Measurements from ENCODE around the gene CDH13.

Gene CDH13

DNA sequence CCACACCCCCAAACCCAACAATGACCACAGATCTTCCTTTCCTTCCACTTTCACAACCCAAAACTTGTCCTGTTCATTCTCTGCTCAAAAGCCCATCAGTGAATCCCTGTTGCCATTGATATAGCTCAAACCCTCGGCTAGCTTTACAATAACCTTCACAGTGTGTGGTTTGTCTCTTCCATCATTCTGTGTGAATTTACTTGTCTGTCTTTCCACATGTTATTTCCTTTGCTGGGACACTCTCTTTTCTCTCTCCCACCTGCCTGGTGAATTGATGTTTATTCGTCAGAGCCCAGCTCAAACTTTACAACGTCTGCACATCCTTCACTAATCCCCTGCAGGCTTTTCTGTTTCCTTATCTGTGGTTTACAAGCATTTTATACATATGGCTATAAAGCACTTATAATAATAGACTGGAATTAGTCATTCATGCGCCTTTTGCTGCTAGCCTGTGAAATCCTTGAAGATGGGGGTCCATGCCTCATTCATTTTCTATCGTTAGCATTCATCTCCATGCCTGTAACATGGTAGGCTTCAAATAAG, 114.4 kb downstream of the CDH13 start:
- no peaks in the 10 kb centered on the region for H3K9me3 ChIP-seq (ENCODE audit: control insufficient read depth, low read length)
- no peak overlapping the region for H3K9ac ChIP-seq (ENCODE audit: low read length)
- H3K4me1 ChIP-seq (ENCODE audit: control insufficient read depth, insufficient read depth, low read length): no peaks in the 10 kb centered on the region
- no peak overlapping the region for H3K4me3 ChIP-seq (ENCODE audit: low read length)
- peaks cover 4% of the 10 kb centered on the region for H3K27me3 ChIP-seq (ENCODE audit: control insufficient read depth, insufficient read depth, low read length)
- H3K36me3 ChIP-seq (ENCODE audit: control insufficient read depth, insufficient read depth, low read length): no peaks in the 10 kb centered on the region

GRCh38 chr16:82744958-82745357, 118.2 kb downstream of the CDH13 start:
- H3K27me3 ChIP-seq (ENCODE audit: control insufficient read depth, insufficient read depth, low read length): peaks cover 4% of the 10 kb centered on the region

GRCh38 chr16:82748026-82748425, 121.3 kb downstream of the CDH13 start:
- Histone ChIP-seq H3K36me3 (ENCODE audit: control insufficient read depth, insufficient read depth, low read length) (no peaks in the 10 kb centered on the region), H3K9me3 (ENCODE audit: control insufficient read depth, low read length) (no peaks in the 10 kb centered on the region), H3K4me3 (ENCODE audit: low read length) (no peak overlapping the region), H3K9ac (ENCODE audit: low read length) (no peak overlapping the region), H3K27me3 (ENCODE audit: control insufficient read depth, insufficient read depth, low read length) (peaks cover 4% of the 10 kb centered on the region), H3K4me1 (ENCODE audit: control insufficient read depth, insufficient read depth, low read length) (no peaks in the 10 kb centered on the region)

More at GRCh38 chr16:82744958-82745357, 118.2 kb downstream of the CDH13 start:
- Histone ChIP-seq H3K9ac (ENCODE audit: low read length) (no peak overlapping the region), H3K4me1 (ENCODE audit: control insufficient read depth, insufficient read depth, low read length) (no peaks in the 10 kb centered on the region), H3K9me3 (ENCODE audit: control insufficient read depth, low read length) (no peaks in the 10 kb centered on the region), H3K36me3 (ENCODE audit: control insufficient read depth, insufficient read depth, low read length) (no peaks in the 10 kb centered on the region), H3K4me3 (ENCODE audit: low read length) (no peak overlapping the region)

- Histone ChIP-seq H3K27me3 (ENCODE audit: control insufficient read depth, insufficient read depth, low read length) (no peaks in the 10 kb centered on the region), H3K9me3 (ENCODE audit: control insufficient read depth, low read length) (no peaks in the 10 kb centered on the region), H3K4me1 (ENCODE audit: control insufficient read depth, insufficient read depth, low read length) (no peaks in the 10 kb centered on the region), H3K36me3 (ENCODE audit: control insufficient read depth, insufficient read depth, low read length) (no peaks in the 10 kb centered on the region), H3K9ac (ENCODE audit: low read length) (no peak overlapping the region), H3K4me3 (ENCODE audit: low read length) (no peak overlapping the region)
Measured at GRCh38 chr16:82750068-82750467, 123.3 kb downstream of the CDH13 start.

- H3K4me3 ChIP-seq (ENCODE audit: low read length): no peak overlapping the region
- no peak overlapping the region for H3K9ac ChIP-seq (ENCODE audit: low read length)
- no peaks in the 10 kb centered on the region for H3K9me3 ChIP-seq (ENCODE audit: control insufficient read depth, low read length)
- no peaks in the 10 kb centered on the region for H3K36me3 ChIP-seq (ENCODE audit: control insufficient read depth, insufficient read depth, low read length)
- H3K4me1 ChIP-seq (ENCODE audit: control insufficient read depth, insufficient read depth, low read length): no peaks in the 10 kb centered on the region
- no peaks in the 10 kb centered on the region for H3K27me3 ChIP-seq (ENCODE audit: control insufficient read depth, insufficient read depth, low read length)
Measured at GRCh38 chr16:82751020-82751419, 124.3 kb downstream of the CDH13 start.

DNA sequence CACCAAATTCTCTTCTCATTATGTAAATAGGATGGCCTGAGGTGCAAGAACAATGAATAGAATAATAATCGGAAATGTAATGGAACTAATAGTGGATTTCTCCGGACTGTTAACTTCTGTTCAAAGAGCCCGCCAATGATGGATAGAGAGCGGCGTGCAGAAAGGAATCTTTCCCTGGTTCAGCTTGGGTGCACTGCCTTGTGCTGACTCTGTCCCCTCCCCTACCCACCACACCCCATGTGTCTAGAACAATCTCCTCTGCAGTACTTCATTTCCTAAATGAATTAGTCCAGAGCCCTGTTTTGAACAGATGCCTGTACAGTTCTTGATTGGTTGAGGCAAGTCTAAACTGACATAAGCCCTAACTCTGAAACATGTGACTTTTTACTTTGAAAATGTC, 125.4 kb downstream of the CDH13 start:
- Histone ChIP-seq H3K36me3 (ENCODE audit: control insufficient read depth, insufficient read depth, low read length) (no peaks in the 10 kb centered on the region), H3K27me3 (ENCODE audit: control insufficient read depth, insufficient read depth, low read length) (no peaks in the 10 kb centered on the region), H3K4me1 (ENCODE audit: control insufficient read depth, insufficient read depth, low read length) (no peaks in the 10 kb centered on the region), H3K9ac (ENCODE audit: low read length) (no peak overlapping the region), H3K4me3 (ENCODE audit: low read length) (no peak overlapping the region), H3K9me3 (ENCODE audit: control insufficient read depth, low read length) (no peaks in the 10 kb centered on the region)

DNA sequence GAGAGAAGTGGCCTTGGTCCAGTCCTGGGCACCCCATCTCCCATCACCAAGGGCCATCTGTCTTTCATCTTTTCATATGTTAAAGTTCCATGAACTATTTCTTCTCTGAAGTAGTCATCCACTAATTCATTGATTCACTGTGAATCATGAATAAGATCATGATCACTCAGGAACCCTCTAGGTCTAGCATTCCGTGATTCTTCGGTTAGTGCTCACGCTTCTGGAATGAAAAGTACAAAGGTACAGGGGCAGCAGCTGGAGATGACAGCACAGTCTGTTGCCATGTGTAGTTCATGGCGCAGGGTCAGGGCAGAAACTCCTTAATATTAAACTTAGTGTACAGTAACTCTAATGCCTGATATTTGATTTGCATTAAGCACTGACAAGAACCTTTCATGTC, 127.1 kb downstream of the CDH13 start:
- no peak overlapping the region for H3K4me3 ChIP-seq (ENCODE audit: low read length)
- H3K9me3 ChIP-seq (ENCODE audit: control insufficient read depth, low read length): no peaks in the 10 kb centered on the region
- H3K4me1 ChIP-seq (ENCODE audit: control insufficient read depth, insufficient read depth, low read length): no peaks in the 10 kb centered on the region
- no peak overlapping the region for H3K9ac ChIP-seq (ENCODE audit: low read length)
- no peaks in the 10 kb centered on the region for H3K27me3 ChIP-seq (ENCODE audit: control insufficient read depth, insufficient read depth, low read length)
- no peaks in the 10 kb centered on the region for H3K36me3 ChIP-seq (ENCODE audit: control insufficient read depth, insufficient read depth, low read length)

DNA sequence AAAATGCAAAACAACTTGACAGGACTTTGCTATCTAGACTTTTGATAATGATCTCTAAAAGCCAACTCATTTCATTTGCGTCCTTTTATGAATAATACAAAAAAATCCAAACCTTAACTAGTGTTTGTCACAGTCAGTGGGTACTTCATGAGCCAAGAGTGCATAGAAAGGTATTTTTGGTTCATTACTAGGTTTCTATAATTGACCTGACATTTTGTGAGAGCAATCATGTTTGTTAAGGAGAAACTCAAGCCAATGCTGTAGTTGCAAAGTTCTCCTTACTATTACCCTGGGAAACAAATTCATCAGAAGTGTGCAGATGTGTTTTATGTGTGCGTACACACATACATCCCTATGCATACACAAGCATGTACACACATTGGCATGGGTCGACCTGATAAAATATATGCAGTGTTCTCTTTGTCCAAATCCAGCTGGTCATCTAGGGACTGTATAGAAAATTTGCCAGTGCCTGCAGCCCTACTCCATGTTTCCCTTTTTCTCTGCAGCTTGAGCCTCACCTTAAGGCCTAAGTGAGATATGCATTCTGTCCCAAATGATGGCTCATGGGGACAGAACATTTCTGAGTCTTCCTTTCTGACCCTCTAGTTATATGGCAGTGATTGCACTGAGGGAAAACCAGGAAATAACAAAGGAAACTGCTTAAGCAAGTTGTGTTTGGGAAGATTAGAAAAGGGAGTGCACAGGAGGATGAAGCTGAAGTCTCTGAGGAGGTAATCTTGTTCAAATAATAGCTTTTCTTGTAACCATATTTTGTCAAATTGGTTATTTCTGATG, 128.1 kb downstream of the CDH13 start:
- Histone ChIP-seq H3K9ac (ENCODE audit: low read length) (no peak overlapping the region), H3K4me3 (ENCODE audit: low read length) (no peak overlapping the region), H3K9me3 (ENCODE audit: control insufficient read depth, low read length) (no peaks in the 10 kb centered on the region), H3K27me3 (ENCODE audit: control insufficient read depth, insufficient read depth, low read length) (no peaks in the 10 kb centered on the region), H3K36me3 (ENCODE audit: control insufficient read depth, insufficient read depth, low read length) (no peaks in the 10 kb centered on the region), H3K4me1 (ENCODE audit: control insufficient read depth, insufficient read depth, low read length) (no peaks in the 10 kb centered on the region)

DNA sequence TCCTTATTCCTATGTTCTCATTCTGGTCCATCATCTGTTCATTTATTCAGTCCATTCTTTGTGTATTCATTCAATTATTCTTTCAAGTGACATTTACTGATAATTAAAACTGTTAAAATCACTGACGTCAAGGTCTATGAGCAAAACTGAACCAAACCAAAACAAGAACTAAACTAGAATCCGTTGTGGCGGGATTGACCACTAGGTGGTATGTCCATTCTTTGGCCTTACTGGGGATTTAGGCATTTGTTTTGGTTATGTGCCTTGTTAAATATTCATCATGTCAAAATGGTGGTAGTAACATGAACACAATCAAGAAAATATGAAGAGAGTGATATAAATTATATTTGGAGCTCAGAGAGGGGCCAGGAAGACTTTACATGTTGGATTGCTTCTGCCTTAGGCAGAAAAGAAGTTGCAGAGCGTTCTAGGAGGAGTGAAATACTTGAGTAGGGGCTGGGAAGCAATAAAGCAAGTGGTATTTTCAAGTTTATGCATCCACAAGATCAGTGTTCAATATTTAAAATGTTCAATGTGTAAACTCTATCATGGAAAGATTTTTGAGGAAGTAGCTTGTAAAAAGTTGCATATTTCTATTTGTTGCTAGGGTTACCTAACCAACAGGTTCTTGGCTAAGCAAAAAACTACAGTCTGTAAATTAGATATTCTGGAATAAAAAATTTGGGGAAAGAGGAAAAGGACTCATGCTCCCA, 129.0 kb downstream of the CDH13 start:
- Histone ChIP-seq H3K4me1 (ENCODE audit: control insufficient read depth, insufficient read depth, low read length) (no peaks in the 10 kb centered on the region), H3K9me3 (ENCODE audit: control insufficient read depth, low read length) (no peaks in the 10 kb centered on the region), H3K4me3 (ENCODE audit: low read length) (no peak overlapping the region), H3K9ac (ENCODE audit: low read length) (no peak overlapping the region), H3K36me3 (ENCODE audit: control insufficient read depth, insufficient read depth, low read length) (no peaks in the 10 kb centered on the region), H3K27me3 (ENCODE audit: control insufficient read depth, insufficient read depth, low read length) (no peaks in the 10 kb centered on the region)

- no peaks in the 10 kb centered on the region for H3K9me3 ChIP-seq (ENCODE audit: control insufficient read depth, low read length)
- no peak overlapping the region for H3K4me3 ChIP-seq (ENCODE audit: low read length)
- H3K4me1 ChIP-seq (ENCODE audit: control insufficient read depth, insufficient read depth, low read length): no peaks in the 10 kb centered on the region
- H3K9ac ChIP-seq (ENCODE audit: low read length): no peak overlapping the region
- no peaks in the 10 kb centered on the region for H3K27me3 ChIP-seq (ENCODE audit: control insufficient read depth, insufficient read depth, low read length)
- H3K36me3 ChIP-seq (ENCODE audit: control insufficient read depth, insufficient read depth, low read length): no peaks in the 10 kb centered on the region
Measured at GRCh38 chr16:82756283-82756599, 129.5 kb downstream of the CDH13 start.

- no peaks in the 10 kb centered on the region for H3K4me1 ChIP-seq (ENCODE audit: control insufficient read depth, insufficient read depth, low read length)
Measured at GRCh38 chr16:82758406-82758805, 131.6 kb downstream of the CDH13 start.

GRCh38 chr16:82758904-82759303, 132.1 kb downstream of the CDH13 start:
- no peaks in the 10 kb centered on the region for H3K36me3 ChIP-seq (ENCODE audit: control insufficient read depth, insufficient read depth, low read length)
- H3K4me1 ChIP-seq (ENCODE audit: control insufficient read depth, insufficient read depth, low read length): no peaks in the 10 kb centered on the region
- no peaks in the 10 kb centered on the region for H3K27me3 ChIP-seq (ENCODE audit: control insufficient read depth, insufficient read depth, low read length)
- no peak overlapping the region for H3K9ac ChIP-seq (ENCODE audit: low read length)
- H3K4me3 ChIP-seq (ENCODE audit: low read length): no peak overlapping the region
- no peaks in the 10 kb centered on the region for H3K9me3 ChIP-seq (ENCODE audit: control insufficient read depth, low read length)

More at GRCh38 chr16:82758406-82758805, 131.6 kb downstream of the CDH13 start:
- Histone ChIP-seq H3K9ac (ENCODE audit: low read length) (no peak overlapping the region), H3K27me3 (ENCODE audit: control insufficient read depth, insufficient read depth, low read length) (no peaks in the 10 kb centered on the region), H3K36me3 (ENCODE audit: control insufficient read depth, insufficient read depth, low read length) (no peaks in the 10 kb centered on the region), H3K9me3 (ENCODE audit: control insufficient read depth, low read length) (no peaks in the 10 kb centered on the region), H3K4me3 (ENCODE audit: low read length) (no peak overlapping the region)

Measured in mucosa of stomach (tissue), 1 donor.